Kidney epithelial cell (primary cell): ENCODE results near the gene FNDC7. TPM values are rescaled to one million over a fixed set of nuclear protein-coding genes. Genes with fewer than 3 reads are reported as not detected.

Experiments used
- DNase-seq: peaks from one replicate; pipeline ENCODE4 v3.0.0-alpha.2; 2010; ENCODE audit warnings: low read depth
- H3K27me3 ChIP-seq: 2 replicates; pipeline ENCODE4 v1.6.0; 2011; ENCODE audit warnings: low read length; ENCODE audit not compliant: control insufficient read depth, insufficient read depth
- H3K36me3 ChIP-seq: 2 replicates; pipeline ENCODE4 v1.5.1; 2011; ENCODE audit warnings: low read length; ENCODE audit not compliant: control insufficient read depth, insufficient read depth
- H3K4me3 ChIP-seq: 2 replicates; pipeline ENCODE4 v1.5.1; 2011; ENCODE audit warnings: low read depth, mild to moderate bottlenecking, control low read depth, low read length
- total RNA-seq: library from RNA; depleted of rRNA; stranded (reverse); fragments of >200 nt; gene quantifications from 2 replicates; pipeline ENCODE4 v1.2.3, GENCODE V29; 2015
- TF ChIP-seq, protein P1 (sequence below): IDR thresholded peaks from 2 replicates; pipeline ENCODE4 v1.5.1; 2011; ENCODE audit warnings: mild to moderate bottlenecking, moderate library complexity, low read length, control low read depth, inconsistent platforms; ENCODE audit not compliant: insufficient read depth, poor library complexity, severe bottlenecking

FNDC7 gene
- total RNA-seq, 1 donor from 2014 or later, result not detected

DNA sequence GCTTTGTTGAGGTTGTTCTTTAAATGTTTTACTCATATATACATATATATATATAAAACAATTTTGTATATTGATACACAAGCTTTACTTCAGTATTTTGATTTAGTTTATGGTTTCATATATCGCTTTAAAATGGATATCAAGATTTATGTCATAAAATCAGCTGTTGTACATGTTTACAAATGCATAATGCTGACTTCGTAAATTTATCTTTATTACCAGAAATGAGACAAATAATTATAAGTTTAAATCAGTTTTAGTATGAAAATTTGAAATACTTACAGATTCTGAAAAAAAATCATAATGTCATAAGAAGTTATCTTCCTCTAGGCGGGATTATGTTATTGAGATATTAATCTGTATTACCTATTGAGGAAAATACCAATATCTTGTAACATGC lies 40.7 kb downstream of the FNDC7 start:
- Histone ChIP-seq H3K27me3 (no peaks in the 10 kb centered on the region), H3K36me3 (no peaks in the 10 kb centered on the region), H3K4me3 (no peak overlapping the region)
- TF ChIP-seq, protein P1, sequence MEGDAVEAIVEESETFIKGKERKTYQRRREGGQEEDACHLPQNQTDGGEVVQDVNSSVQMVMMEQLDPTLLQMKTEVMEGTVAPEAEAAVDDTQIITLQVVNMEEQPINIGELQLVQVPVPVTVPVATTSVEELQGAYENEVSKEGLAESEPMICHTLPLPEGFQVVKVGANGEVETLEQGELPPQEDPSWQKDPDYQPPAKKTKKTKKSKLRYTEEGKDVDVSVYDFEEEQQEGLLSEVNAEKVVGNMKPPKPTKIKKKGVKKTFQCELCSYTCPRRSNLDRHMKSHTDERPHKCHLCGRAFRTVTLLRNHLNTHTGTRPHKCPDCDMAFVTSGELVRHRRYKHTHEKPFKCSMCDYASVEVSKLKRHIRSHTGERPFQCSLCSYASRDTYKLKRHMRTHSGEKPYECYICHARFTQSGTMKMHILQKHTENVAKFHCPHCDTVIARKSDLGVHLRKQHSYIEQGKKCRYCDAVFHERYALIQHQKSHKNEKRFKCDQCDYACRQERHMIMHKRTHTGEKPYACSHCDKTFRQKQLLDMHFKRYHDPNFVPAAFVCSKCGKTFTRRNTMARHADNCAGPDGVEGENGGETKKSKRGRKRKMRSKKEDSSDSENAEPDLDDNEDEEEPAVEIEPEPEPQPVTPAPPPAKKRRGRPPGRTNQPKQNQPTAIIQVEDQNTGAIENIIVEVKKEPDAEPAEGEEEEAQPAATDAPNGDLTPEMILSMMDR, result no peak
- DNase-seq, result no peak

GRCh38 chr1:108758796-108759195 lies 46.1 kb downstream of the FNDC7 start:
- H3K27me3 ChIP-seq, result no peaks in the 10 kb centered on the region
- no peaks in the 10 kb centered on the region for H3K36me3 ChIP-seq
- TF ChIP-seq, protein P1, result no peak
- H3K4me3 ChIP-seq, result no peak overlapping the region
- no peak for DNase-seq

GRCh38 chr1:108767115-108767514 lies 54.4 kb downstream of the FNDC7 start:
- no peaks in the 10 kb centered on the region for H3K36me3 ChIP-seq
- DNase-seq, result no peak
- H3K4me3 ChIP-seq, result no peak overlapping the region
- H3K27me3 ChIP-seq, result no peaks in the 10 kb centered on the region
- TF ChIP-seq, protein P1, result no peak

DNA sequence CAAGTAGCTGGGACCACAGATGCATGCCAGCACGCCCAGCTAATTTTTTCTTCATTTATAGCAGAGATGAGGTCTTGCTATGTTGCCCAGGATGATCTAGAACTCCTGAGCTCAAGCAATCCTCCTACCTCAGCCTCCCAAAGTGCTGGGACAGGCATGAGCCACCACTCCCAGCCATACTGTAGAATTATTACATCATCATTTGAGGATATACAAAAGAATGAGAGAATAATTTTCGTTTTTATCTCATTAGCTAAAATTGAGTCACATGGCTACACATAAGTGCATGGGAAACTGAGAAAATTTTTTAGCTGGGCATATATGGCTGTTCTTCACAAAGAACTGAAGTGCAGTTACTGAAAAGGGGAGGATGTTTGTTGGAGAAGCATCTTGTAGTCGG lies 55.0 kb downstream of the FNDC7 start:
- TF ChIP-seq, protein P1, result no peak
- Histone ChIP-seq H3K27me3 (no peaks in the 10 kb centered on the region), H3K4me3 (no peak overlapping the region), H3K36me3 (no peaks in the 10 kb centered on the region)
- DNase-seq, result no peak

- Histone ChIP-seq H3K27me3 (no peaks in the 10 kb centered on the region), H3K36me3 (peaks cover 3% of the 10 kb centered on the region), H3K4me3 (no peak overlapping the region)
- no peak for DNase-seq
- TF ChIP-seq, protein P1, result no peak
Observed at GRCh38 chr1:108777839-108778238, 65.1 kb downstream of the FNDC7 start.

DNA sequence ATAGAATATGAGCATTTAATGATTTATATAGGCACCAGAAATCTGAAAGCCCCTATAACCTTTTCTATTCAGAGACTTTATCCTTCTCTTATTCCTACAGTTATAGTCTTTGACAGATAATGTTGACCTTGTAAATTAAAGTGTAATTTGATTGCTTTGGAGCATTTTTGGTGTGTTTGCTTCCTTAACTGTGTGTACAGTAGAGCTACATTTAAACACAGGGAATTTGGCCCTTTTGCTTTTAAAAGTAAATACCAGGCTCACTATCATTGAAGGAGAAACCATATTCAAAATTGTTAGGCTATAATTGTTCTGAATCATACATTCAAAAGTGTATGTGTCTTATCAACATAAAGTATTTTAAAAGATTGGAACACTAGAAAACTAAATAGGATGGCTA lies 66.7 kb downstream of the FNDC7 start:
- Histone ChIP-seq H3K27me3 (no peaks in the 10 kb centered on the region), H3K36me3 (peaks cover 1% of the 10 kb centered on the region), H3K4me3 (no peak overlapping the region)
- DNase-seq, result no peak
- TF ChIP-seq, protein P1, result no peak
